SK-N-MC (cell line): ENCODE measurements around the gene H6PD.

Experiments used
- EZH2 ChIP-seq: fragments of 200-600 bp; sonication (generic); IDR thresholded peaks from one replicate; pipeline ENCODE4 v1.6.1; 2017; ENCODE audit warnings: antibody characterized with exemption
- FOXP2 ChIP-seq: optimal IDR thresholded peaks from 2 replicates; pipeline ENCODE3; 2011; ENCODE audit warnings: mild to moderate bottlenecking, moderate library complexity; ENCODE audit not compliant: insufficient read depth; ENCODE audit errors: extremely low read length, control extremely low read depth
- POLR2AphosphoS5 ChIP-seq: IDR thresholded peaks from 2 replicates; pipeline ENCODE4 v1.6.1; 2012; ENCODE audit warnings: mild to moderate bottlenecking, low read depth, low read length, borderline replicate concordance

- TF ChIP-seq POLR2AphosphoS5, result no peak
- no peak for TF ChIP-seq EZH2
- TF ChIP-seq FOXP2, result no peak
Measured at GRCh38 chr1:9289090-9289534, 54.5 kb downstream of the H6PD start.
